Peyer's patch (tissue), 4 donors: ENCODE data around the gene CD53. TPM values are rescaled to one million over a fixed set of nuclear protein-coding genes. Genes with fewer than 3 reads are reported as not detected.
"Not testable (repeated sequence)": the region's sequence is repeated elsewhere in the genome, so short reads cannot be mapped to it uniquely, and the experiment has no call there.

Source experiments
- DNase-seq, 3 donors: peaks; one replicate each; pipeline ENCODE4 v3.0.0-alpha.2; 2017 to 2019
- H3K27ac ChIP-seq, 4 donors: fragments of 200-600 bp; sonication (generic); one replicate each; pipeline ENCODE4 v1.5.1; 2016 to 2019
- H3K27me3 ChIP-seq, 2 donors: fragments of 200-600 bp; sonication (generic); one replicate each; pipeline ENCODE4 v1.5.1; 2019
- H3K36me3 ChIP-seq, 3 donors: fragments of 200-600 bp; sonication (generic); one replicate each; pipeline ENCODE4 v1.5.1; 2016 to 2019
- H3K4me1 ChIP-seq, 4 donors: fragments of 200-600 bp; sonication (generic); one replicate each; pipeline ENCODE4 v1.5.1; 2016 to 2019
- H3K4me3 ChIP-seq, 4 donors: fragments of 200-600 bp; sonication (generic); 1 replicate in 3 of 4; 2 replicates in 1 of 4; pipeline ENCODE4 v1.5.1; 2016 to 2019; ENCODE audit warnings: mild to moderate bottlenecking in 1 of 4
- H3K9me3 ChIP-seq, 4 donors: fragments of 200-600 bp; sonication (generic); one replicate each; pipeline ENCODE4 v1.5.1; 2016 to 2019; ENCODE audit warnings: mild to moderate bottlenecking in 1 of 4
- CTCF ChIP-seq, 6 experiments: fragments of 450-650 bp in 4 of 6; fragments of 200-600 bp in 2 of 6; sonication (generic) in 1 of 6; IDR thresholded peaks; one replicate each; pipeline ENCODE4 v1.5.1; 2017 to 2019; ENCODE audit warnings: antibody characterized with exemption in 6 of 6, mild to moderate bottlenecking in 3 of 6, moderate library complexity in 1 of 6
- POLR2A ChIP-seq, 2 donors: fragments of 450-650 bp; IDR thresholded peaks; one replicate each; pipeline ENCODE4 v1.5.1; 2017; ENCODE audit warnings: antibody characterized with exemption in 2 of 2, mild to moderate bottlenecking in 2 of 2, moderate library complexity in 2 of 2
- total RNA-seq, 4 donors: library from RNA; depleted of rRNA; stranded (reverse); fragments of >200 nt; gene quantifications; one replicate each; pipeline ENCODE4 v1.1.0, GENCODE V29; 2016

Gene CD53
- total RNA-seq, 4 donors from 2014 or later, result 6.9 to 166 (median 33.3) TPM

DNA sequence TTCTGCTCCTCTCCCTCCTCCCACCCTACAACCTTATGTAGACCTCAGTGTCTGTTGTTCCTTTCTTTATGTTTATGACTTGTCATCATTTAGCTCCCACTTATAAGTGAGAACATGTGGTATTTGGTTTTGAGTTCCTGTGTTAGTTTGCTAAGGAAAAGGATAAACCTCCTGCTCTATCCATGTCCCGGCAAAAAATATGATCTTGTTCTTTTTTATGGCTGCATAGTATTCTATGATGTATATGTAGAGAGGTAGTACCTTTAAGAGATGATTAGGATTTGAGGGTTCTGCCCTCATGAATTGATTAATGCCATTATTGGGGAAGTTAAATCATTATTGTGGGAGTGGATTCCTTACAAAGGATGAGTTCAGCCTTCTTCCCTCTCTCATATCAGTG is 49.0 kb downstream of the CD53 start:
- no peak for DNase-seq
- Histone ChIP-seq H3K27me3 (no peaks in the 10 kb centered on the region), H3K9me3 (no peaks in the 10 kb centered on the region), H3K36me3 (no peaks in the 10 kb centered on the region), H3K4me3 (no peak overlapping the region), H3K4me1 (no peaks in the 10 kb centered on the region), H3K27ac (no peak overlapping the region)
- no peak for TF ChIP-seq POLR2A (IDR thresholded peaks at IDR 0.05)
- TF ChIP-seq CTCF (IDR thresholded peaks at IDR 0.05), result no peak

- TF ChIP-seq POLR2A (IDR thresholded peaks at IDR 0.05) (no peak), CTCF (IDR thresholded peaks at IDR 0.05) (no peak)
- H3K27ac ChIP-seq, result no peak overlapping the region
Measured at GRCh38 chr1:110927484-110928075, 54.6 kb downstream of the CD53 start.

GRCh38 chr1:110928191-110928590 is 55.2 kb downstream of the CD53 start:
- TF ChIP-seq POLR2A (IDR thresholded peaks at IDR 0.05), result no peak
- no peak for TF ChIP-seq CTCF (IDR thresholded peaks at IDR 0.05)
- Histone ChIP-seq H3K27ac (no peak overlapping the region), H3K4me1 (no peaks in the 10 kb centered on the region), H3K9me3 (no peaks in the 10 kb centered on the region), H3K4me3 (no peak overlapping the region), H3K36me3 (no peaks in the 10 kb centered on the region), H3K27me3 (no peaks in the 10 kb centered on the region)
- DNase-seq, result no peak

More at GRCh38 chr1:110927484-110928075, 54.6 kb downstream of the CD53 start:
- Histone ChIP-seq H3K27me3 (no peaks in the 10 kb centered on the region), H3K4me1 (no peaks in the 10 kb centered on the region), H3K36me3 (no peaks in the 10 kb centered on the region), H3K4me3 (no peak overlapping the region), H3K9me3 (no peaks in the 10 kb centered on the region)
- DNase-seq, result no peak

GRCh38 chr1:110928904-110929303 is 56.0 kb downstream of the CD53 start:
- no peaks in the 10 kb centered on the region for H3K27me3 ChIP-seq
- no peak overlapping the region for H3K27ac ChIP-seq
- H3K4me1 ChIP-seq, result no peaks in the 10 kb centered on the region
- no peak overlapping the region for H3K4me3 ChIP-seq
- DNase-seq, result no peak
- H3K9me3 ChIP-seq, result no peaks in the 10 kb centered on the region
- TF ChIP-seq CTCF (IDR thresholded peaks at IDR 0.05) (no peak), POLR2A (IDR thresholded peaks at IDR 0.05) (no peak)
- H3K36me3 ChIP-seq, result no peaks in the 10 kb centered on the region

DNA sequence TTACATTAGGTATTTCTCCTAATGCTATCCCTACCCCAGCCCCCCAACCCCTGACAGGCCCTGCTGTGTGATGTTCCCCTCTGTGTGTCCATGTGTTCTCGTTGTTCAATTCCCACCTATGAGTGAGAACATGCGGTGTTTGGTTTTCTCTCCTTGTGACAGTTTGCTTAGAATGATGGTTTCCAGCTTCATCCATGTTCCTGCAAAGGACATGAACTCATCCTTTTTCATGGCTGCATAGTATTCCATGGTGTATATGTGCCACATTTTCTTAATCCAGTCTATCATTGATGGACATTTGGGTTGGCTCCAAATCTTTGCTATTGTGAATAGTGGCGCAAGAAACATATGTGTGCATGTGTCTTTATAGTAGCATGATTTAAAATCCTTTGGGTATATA is 58.1 kb downstream of the CD53 start:
- H3K4me1 ChIP-seq, H3K27ac ChIP-seq, H3K36me3 ChIP-seq, H3K27me3 ChIP-seq, H3K4me3 ChIP-seq, H3K9me3 ChIP-seq, DNase-seq: not testable (repeated sequence)

DNA sequence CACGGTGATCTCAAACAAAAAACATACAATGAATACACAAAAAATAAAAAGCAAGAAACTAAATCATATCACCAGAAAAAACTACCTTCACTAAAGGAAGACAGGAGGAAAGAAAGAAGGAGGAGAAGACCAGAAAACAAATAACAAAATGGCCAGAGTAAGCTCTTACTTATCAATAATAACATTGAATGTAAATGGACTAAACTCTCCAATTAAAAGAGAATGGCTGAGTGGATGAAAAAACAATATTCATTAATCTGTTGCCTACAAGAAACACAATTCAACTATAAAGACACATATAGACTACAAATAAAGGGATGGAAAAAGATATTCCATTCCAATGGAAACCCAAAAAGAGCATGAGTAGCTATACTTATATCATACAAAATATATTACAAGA is 63.6 kb downstream of the CD53 start:
- no peaks in the 10 kb centered on the region for H3K9me3 ChIP-seq
- no peaks in the 10 kb centered on the region for H3K4me1 ChIP-seq
- no peak for TF ChIP-seq POLR2A (IDR thresholded peaks at IDR 0.05)
- no peak for TF ChIP-seq CTCF (IDR thresholded peaks at IDR 0.05)
- no peak overlapping the region for H3K4me3 ChIP-seq
- no peak overlapping the region for H3K27ac ChIP-seq
- H3K36me3 ChIP-seq, result no peaks in the 10 kb centered on the region
- no peak for DNase-seq
- no peaks in the 10 kb centered on the region for H3K27me3 ChIP-seq
